Measurements from ENCODE around the gene PNRC1. TPM values are rescaled to one million over a fixed set of nuclear protein-coding genes. Genes with fewer than 3 reads are reported as not detected.

The PNRC1 gene
- total RNA-seq, 1 experiment from 2014 or later, result 66.9 TPM

DNA sequence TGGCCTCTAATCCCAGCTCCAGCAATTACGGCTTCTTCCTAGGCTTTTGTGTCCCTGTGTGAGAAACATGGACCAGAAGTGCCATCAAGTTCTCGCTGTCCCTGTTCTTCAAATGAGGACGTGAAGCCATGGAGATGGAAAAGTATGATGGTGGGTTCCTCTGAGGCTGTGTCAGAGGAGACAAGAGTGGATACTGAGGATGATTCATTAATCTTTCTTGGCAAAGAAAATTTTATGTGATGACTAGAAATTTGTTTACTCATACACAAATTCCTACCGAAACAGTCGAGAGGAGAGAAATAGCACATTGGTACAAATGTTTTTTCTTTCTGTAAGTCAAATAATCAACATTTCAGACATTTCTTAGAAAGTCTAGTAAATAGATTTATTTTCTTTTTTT is 35.0 kb upstream of the PNRC1 start:
- Histone ChIP-seq H3K9me3 (ENCODE audit: insufficient read depth, low read depth) (no peaks in the 10 kb centered on the region), H3K36me3 (ENCODE audit: low read depth) (no peaks in the 10 kb centered on the region), H3K4me3 (no peak overlapping the region), H3K9me2 (ENCODE audit: insufficient read depth) (no peaks in the 10 kb centered on the region), H3F3A (ENCODE audit: insufficient read depth, low read depth) (no peaks in the 10 kb centered on the region), H3K79me2 (ENCODE audit: low read depth) (no peaks in the 10 kb centered on the region), H3K27ac (no peak overlapping the region), H2AFZ (no peak overlapping the region), H3K27me3 (ENCODE audit: insufficient read depth, low read depth) (no peaks in the 10 kb centered on the region), H3K4me2 (no peak overlapping the region), H4K20me1 (ENCODE audit: insufficient read depth) (no peaks in the 10 kb centered on the region), H3K4me1 (replicated peaks; ENCODE audit: insufficient read depth) (no peaks in the 10 kb centered on the region)
- no peak for TF ChIP-seq EZH2 (IDR thresholded peaks at IDR 0.05; ENCODE audit: low read depth)
- TF ChIP-seq, protein P1, sequence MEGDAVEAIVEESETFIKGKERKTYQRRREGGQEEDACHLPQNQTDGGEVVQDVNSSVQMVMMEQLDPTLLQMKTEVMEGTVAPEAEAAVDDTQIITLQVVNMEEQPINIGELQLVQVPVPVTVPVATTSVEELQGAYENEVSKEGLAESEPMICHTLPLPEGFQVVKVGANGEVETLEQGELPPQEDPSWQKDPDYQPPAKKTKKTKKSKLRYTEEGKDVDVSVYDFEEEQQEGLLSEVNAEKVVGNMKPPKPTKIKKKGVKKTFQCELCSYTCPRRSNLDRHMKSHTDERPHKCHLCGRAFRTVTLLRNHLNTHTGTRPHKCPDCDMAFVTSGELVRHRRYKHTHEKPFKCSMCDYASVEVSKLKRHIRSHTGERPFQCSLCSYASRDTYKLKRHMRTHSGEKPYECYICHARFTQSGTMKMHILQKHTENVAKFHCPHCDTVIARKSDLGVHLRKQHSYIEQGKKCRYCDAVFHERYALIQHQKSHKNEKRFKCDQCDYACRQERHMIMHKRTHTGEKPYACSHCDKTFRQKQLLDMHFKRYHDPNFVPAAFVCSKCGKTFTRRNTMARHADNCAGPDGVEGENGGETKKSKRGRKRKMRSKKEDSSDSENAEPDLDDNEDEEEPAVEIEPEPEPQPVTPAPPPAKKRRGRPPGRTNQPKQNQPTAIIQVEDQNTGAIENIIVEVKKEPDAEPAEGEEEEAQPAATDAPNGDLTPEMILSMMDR (conservative IDR thresholded peaks at IDR 0.05), result no peak
- ChIA-PET POLR2A (ENCODE audit: unreplicated experiment) (no interaction called here), CTCF (interaction anchor here (0.6 kb wide), 1 partner anchor 63 kb away, joined by 6 read pairs; no protein-coding TSS in a partner anchor)
- DNase-seq, result no peak
- BruUV-seq (replicated peaks), result no TSS peak
- intact Hi-C loops (cut with micrococcal nuclease; ENCODE audit: unreplicated experiment), result no loop called here

DNA sequence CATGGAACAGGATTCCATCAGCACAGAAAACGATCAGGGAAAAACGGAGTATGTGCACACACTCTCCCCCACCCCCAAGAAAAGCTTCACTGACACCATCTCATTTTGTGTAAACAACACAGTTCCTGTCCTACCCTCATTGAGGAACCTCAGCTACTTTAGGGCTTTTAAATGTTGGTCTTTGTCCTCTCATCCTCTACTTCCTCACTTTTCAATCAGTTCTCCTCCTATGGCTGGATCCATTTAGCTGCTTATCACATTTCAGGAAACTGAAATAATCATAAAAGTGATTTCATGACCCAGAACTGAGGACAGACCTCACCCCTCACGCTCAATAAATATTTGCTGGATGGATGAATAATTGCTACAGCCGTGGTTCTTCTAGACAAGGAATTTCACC is 33.1 kb upstream of the PNRC1 start:
- ChIA-PET POLR2A (ENCODE audit: unreplicated experiment) (no interaction called here), CTCF (no interaction called here)
- H3K9me2 ChIP-seq (ENCODE audit: insufficient read depth), result no peaks in the 10 kb centered on the region
- no TSS peak for BruUV-seq (replicated peaks)
- TF ChIP-seq, protein P1 (conservative IDR thresholded peaks at IDR 0.05), result no peak
- no peak for TF ChIP-seq EZH2 (IDR thresholded peaks at IDR 0.05; ENCODE audit: low read depth)
- no peak overlapping the region for H3K4me2 ChIP-seq
- H3K27me3 ChIP-seq (ENCODE audit: insufficient read depth, low read depth), result no peaks in the 10 kb centered on the region
- H3K9me3 ChIP-seq (ENCODE audit: insufficient read depth, low read depth), result no peaks in the 10 kb centered on the region
- no peak overlapping the region for H2AFZ ChIP-seq
- no peak overlapping the region for H3K27ac ChIP-seq
- DNase-seq, result no peak
- no peaks in the 10 kb centered on the region for H3K36me3 ChIP-seq (ENCODE audit: low read depth)
- no peaks in the 10 kb centered on the region for H3F3A ChIP-seq (ENCODE audit: insufficient read depth, low read depth)
- intact Hi-C loops (cut with micrococcal nuclease; ENCODE audit: unreplicated experiment), result no loop called here
- H3K4me3 ChIP-seq, result no peak overlapping the region
- no peaks in the 10 kb centered on the region for H4K20me1 ChIP-seq (ENCODE audit: insufficient read depth)
- H3K79me2 ChIP-seq (ENCODE audit: low read depth), result no peaks in the 10 kb centered on the region
- H3K4me1 ChIP-seq (replicated peaks; ENCODE audit: insufficient read depth), result no peaks in the 10 kb centered on the region

DNA sequence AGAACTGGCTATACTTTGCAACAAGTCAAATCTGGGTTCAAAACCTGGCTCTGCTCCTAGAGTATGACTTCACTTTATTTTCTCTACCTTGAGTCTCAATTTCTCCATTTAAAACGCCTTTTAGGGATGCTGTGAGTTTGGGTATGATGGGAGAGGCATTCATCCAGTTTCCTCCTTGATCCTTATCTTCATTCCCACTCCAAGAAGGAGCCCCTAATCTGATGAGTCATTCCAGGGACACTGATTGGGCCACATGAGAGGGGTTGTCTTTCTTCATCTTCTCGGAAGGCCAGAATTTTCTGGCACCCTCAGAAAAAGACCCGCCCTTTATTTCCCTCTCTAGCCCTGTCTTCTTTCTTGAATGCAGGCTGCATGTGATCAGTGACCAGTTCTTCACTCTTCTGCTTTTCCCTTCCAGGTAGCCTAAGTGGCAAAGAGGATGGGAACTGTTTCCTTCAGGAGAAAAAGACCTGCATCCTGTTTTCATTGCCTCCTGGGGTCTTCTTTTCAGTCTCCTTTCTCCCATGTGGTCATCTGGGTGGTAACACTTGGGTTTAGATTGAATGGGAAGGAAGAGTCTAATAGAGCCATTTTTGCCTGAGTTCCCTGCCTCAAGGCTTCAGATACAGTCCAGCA is 32.1 kb upstream of the PNRC1 start:
- no peaks in the 10 kb centered on the region for H3K79me2 ChIP-seq (ENCODE audit: low read depth)
- H2AFZ ChIP-seq, result no peak overlapping the region
- no peaks in the 10 kb centered on the region for H3F3A ChIP-seq (ENCODE audit: insufficient read depth, low read depth)
- no peaks in the 10 kb centered on the region for H3K36me3 ChIP-seq (ENCODE audit: low read depth)
- H3K4me3 ChIP-seq, result no peak overlapping the region
- no TSS peak for BruUV-seq (replicated peaks)
- H3K27me3 ChIP-seq (ENCODE audit: insufficient read depth, low read depth), result no peaks in the 10 kb centered on the region
- H3K4me1 ChIP-seq (replicated peaks; ENCODE audit: insufficient read depth), result no peaks in the 10 kb centered on the region
- H3K4me2 ChIP-seq, result no peak overlapping the region
- TF ChIP-seq EZH2 (IDR thresholded peaks at IDR 0.05; ENCODE audit: low read depth), result no peak
- CTCF ChIA-PET, result no interaction called here
- POLR2A ChIA-PET (ENCODE audit: unreplicated experiment), result no interaction called here
- H4K20me1 ChIP-seq (ENCODE audit: insufficient read depth), result no peaks in the 10 kb centered on the region
- no peak overlapping the region for H3K27ac ChIP-seq
- no peaks in the 10 kb centered on the region for H3K9me2 ChIP-seq (ENCODE audit: insufficient read depth)
- no peak for DNase-seq
- H3K9me3 ChIP-seq (ENCODE audit: insufficient read depth, low read depth), result no peaks in the 10 kb centered on the region
- intact Hi-C loops (cut with micrococcal nuclease; ENCODE audit: unreplicated experiment), result no loop called here

DNA sequence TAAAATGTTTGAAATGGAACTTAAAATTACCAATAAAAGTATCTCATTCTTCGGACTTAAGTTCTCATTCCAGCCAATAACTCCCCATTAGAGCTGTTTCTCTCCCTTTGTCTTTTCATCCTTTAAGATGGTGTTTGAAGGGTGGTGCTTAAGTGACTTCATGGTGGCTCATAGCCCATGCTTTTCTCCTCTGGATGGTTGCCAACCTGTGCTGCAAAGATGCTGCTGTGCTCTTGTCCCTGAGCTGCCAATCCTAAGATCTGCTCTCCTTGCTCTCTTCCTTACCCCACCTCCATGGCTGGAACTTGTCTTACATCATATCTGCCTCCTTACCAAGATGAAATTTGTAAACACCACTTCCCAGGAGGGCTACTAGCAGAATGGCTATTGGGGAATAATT is 31.6 kb upstream of the PNRC1 start:
- Histone ChIP-seq H3K4me2 (no peak overlapping the region), H3K9me3 (ENCODE audit: insufficient read depth, low read depth) (no peaks in the 10 kb centered on the region), H2AFZ (no peak overlapping the region), H3K27ac (no peak overlapping the region), H4K20me1 (ENCODE audit: insufficient read depth) (no peaks in the 10 kb centered on the region), H3K27me3 (ENCODE audit: insufficient read depth, low read depth) (no peaks in the 10 kb centered on the region), H3K4me3 (no peak overlapping the region), H3K9me2 (ENCODE audit: insufficient read depth) (no peaks in the 10 kb centered on the region), H3K4me1 (replicated peaks; ENCODE audit: insufficient read depth) (no peaks in the 10 kb centered on the region), H3F3A (ENCODE audit: insufficient read depth, low read depth) (no peaks in the 10 kb centered on the region), H3K79me2 (ENCODE audit: low read depth) (no peaks in the 10 kb centered on the region), H3K36me3 (ENCODE audit: low read depth) (no peaks in the 10 kb centered on the region)
- TF ChIP-seq, protein P1 (conservative IDR thresholded peaks at IDR 0.05), result no peak
- no peak for TF ChIP-seq EZH2 (IDR thresholded peaks at IDR 0.05; ENCODE audit: low read depth)
- POLR2A ChIA-PET (ENCODE audit: unreplicated experiment), result no interaction called here
- intact Hi-C loops (cut with micrococcal nuclease; ENCODE audit: unreplicated experiment), result no loop called here
- no TSS peak for BruUV-seq (replicated peaks)
- DNase-seq, result no peak
- CTCF ChIA-PET, result no interaction called here

Measured in PC-9 (cell line).